CD4-positive, alpha-beta T cell treated with Interleukin-21 for 1 hour (primary cell): ENCODE results near the gene PSTPIP2.
"Not testable (repeated sequence)": the region's sequence is repeated elsewhere in the genome, so short reads cannot be mapped to it uniquely, and the experiment has no call there.

Experiments
- DNase-seq: peaks from one replicate; pipeline ENCODE4 v3.0.0-alpha.2; 2020

The PSTPIP2 gene

GRCh38 chr18:46068763-46069162, 3.3 kb downstream of the PSTPIP2 start:
- no peak for DNase-seq

GRCh38 chr18:46067438-46068007, 4.5 kb downstream of the PSTPIP2 start:
- DNase-seq: no peak

GRCh38 chr18:46062781-46063180, 9.3 kb downstream of the PSTPIP2 start:
- no peak for DNase-seq

GRCh38 chr18:46061796-46062195, 10.3 kb downstream of the PSTPIP2 start:
- no peak for DNase-seq

- DNase-seq: no peak
These were observed 10.7 kb downstream of the PSTPIP2 start for GRCh38 chr18:46061387-46061786.

- no peak for DNase-seq
These were observed 11.7 kb downstream of the PSTPIP2 start for GRCh38 chr18:46060359-46060841.

- DNase-seq: no peak
These were observed 16.2 kb downstream of the PSTPIP2 start for GRCh38 chr18:46055838-46056230.

- DNase-seq: peak; percentile 35
These were observed 16.9 kb downstream of the PSTPIP2 start for GRCh38 chr18:46054956-46055837.

GRCh38 chr18:46053368-46054095, 18.5 kb downstream of the PSTPIP2 start:
- DNase-seq: no peak

- no peak for DNase-seq
These were observed 20.2 kb downstream of the PSTPIP2 start for GRCh38 chr18:46051731-46052461.

GRCh38 chr18:46050268-46050667, 21.8 kb downstream of the PSTPIP2 start:
- no peak for DNase-seq

GRCh38 chr18:46048641-46049040, 23.4 kb downstream of the PSTPIP2 start:
- no peak for DNase-seq

- DNase-seq: not testable (repeated sequence)
These were observed 24.7 kb downstream of the PSTPIP2 start for GRCh38 chr18:46047369-46047768.

- no peak for DNase-seq
These were observed 25.4 kb downstream of the PSTPIP2 start for GRCh38 chr18:46046688-46047087.

GRCh38 chr18:46046126-46046525, 25.9 kb downstream of the PSTPIP2 start:
- DNase-seq: no peak

- peak; percentile 36 for DNase-seq
These were observed 29.4 kb downstream of the PSTPIP2 start for GRCh38 chr18:46042571-46043123.

GRCh38 chr18:46040747-46041104, 31.3 kb downstream of the PSTPIP2 start:
- no peak for DNase-seq

GRCh38 chr18:46040033-46040746, 31.9 kb downstream of the PSTPIP2 start:
- no peak for DNase-seq

GRCh38 chr18:46037512-46038305, 34.4 kb downstream of the PSTPIP2 start:
- DNase-seq: no peak

- DNase-seq: no peak
These were observed 36.1 kb downstream of the PSTPIP2 start for GRCh38 chr18:46035696-46036680.
